IMR-90 (cell line): Measurements from ENCODE around the gene UGT1A1. TPM values are rescaled to one million over a fixed set of nuclear protein-coding genes. Genes with fewer than 3 reads are reported as not detected.

Source experiments
- ATAC-seq: fragments of 200-7000 bp; cut with Tn5 transposase; 2 replicates; pipeline ENCODE4 v1.9.1; 2020; ENCODE audit warnings: low read depth, mild to moderate bottlenecking, moderate library complexity
- BruUV-seq: library from RNA; stranded (reverse); fragments of 400-500 nt; replicated peaks from 2 replicates; lab custom pipeline; 2021; lab: Mats Ljungman, UMichigan
- CTCF ChIA-PET: fragments of 300-600 bp; formaldehyde crosslinking; extraction: SDS; loops from one replicate; lab custom pipeline; 2021; ENCODE audit warnings: antibody characterized with exemption; lab: Yijun Ruan, JAX
- POLR2A ChIA-PET: fragments of 300-600 bp; sonication (Branson Sonifier 250); formaldehyde crosslinking; loops from one replicate; lab custom pipeline; 2022; ENCODE audit warnings: antibody characterized with exemption; ENCODE audit not compliant: unreplicated experiment; lab: Charles Lee
- DNase-seq: peaks from one replicate; pipeline ENCODE4 v3.0.0; 2013
- H2AFZ ChIP-seq: replicated peaks from 2 replicates; pipeline ENCODE3; 2013; ENCODE audit warnings: low read length, mild to moderate bottlenecking; ENCODE audit not compliant: poor library complexity
- H2AK5ac ChIP-seq: 2 replicates; pipeline ENCODE4 v1.6.1; 2013; ENCODE audit warnings: low read depth, low read length, inconsistent platforms
- H2AK9ac ChIP-seq: replicated peaks from 2 replicates; pipeline ENCODE3; 2013; ENCODE audit warnings: mild to moderate bottlenecking, low read depth, low read length, moderate library complexity; ENCODE audit not compliant: poor library complexity
- H2BK120ac ChIP-seq: 2 replicates; pipeline ENCODE4 v1.6.1; 2013; ENCODE audit warnings: low read depth, low read length, inconsistent platforms
- H2BK15ac ChIP-seq: 3 replicates; pipeline ENCODE4 v1.6.1; 2013; ENCODE audit warnings: low read depth, low read length, inconsistent platforms
- H2BK20ac ChIP-seq: 2 replicates; pipeline ENCODE4 v1.6.1; 2013; ENCODE audit warnings: low read depth, mild to moderate bottlenecking, inconsistent platforms, low read length, moderate library complexity
- H2BK5ac ChIP-seq: 2 replicates; pipeline ENCODE4 v1.6.1; 2013; ENCODE audit warnings: mild to moderate bottlenecking, low read depth, low read length, inconsistent platforms; ENCODE audit not compliant: poor library complexity, severe bottlenecking
- H3K14ac ChIP-seq: replicated peaks from 2 replicates; pipeline ENCODE4 v1.6.1; 2013; ENCODE audit warnings: low read depth, low read length, inconsistent platforms
- H3K18ac ChIP-seq: 2 replicates; pipeline ENCODE4 v1.6.1; 2013; ENCODE audit warnings: low read depth, low read length, control low read depth
- H3K23ac ChIP-seq: 2 replicates; pipeline ENCODE4 v1.6.1; 2013; ENCODE audit warnings: low read depth, low read length, inconsistent platforms
- H3K27ac ChIP-seq: 2 replicates; pipeline ENCODE4 v1.5.1; 2013; ENCODE audit warnings: mild to moderate bottlenecking, control low read depth, low read length; ENCODE audit not compliant: insufficient read depth
- H3K27me3 ChIP-seq: 2 replicates; pipeline ENCODE4 v1.6.1; 2013; ENCODE audit warnings: low read length; ENCODE audit not compliant: control insufficient read depth, insufficient read depth
- H3K36me3 ChIP-seq: 2 replicates; pipeline ENCODE4 v1.6.1; 2013; ENCODE audit warnings: low read length, mixed read lengths; ENCODE audit not compliant: control insufficient read depth, insufficient read depth
- H3K4ac ChIP-seq: 2 replicates; pipeline ENCODE4 v1.6.1; 2013; ENCODE audit warnings: low read depth, low read length, inconsistent platforms
- H3K4me1 ChIP-seq: 2 replicates; pipeline ENCODE4 v1.6.1; 2013; ENCODE audit warnings: low read length, mixed read lengths; ENCODE audit not compliant: control insufficient read depth, insufficient read depth
- H3K4me2 ChIP-seq: 2 replicates; pipeline ENCODE4 v1.6.1; 2013; ENCODE audit warnings: low read depth, mild to moderate bottlenecking, control low read depth, low read length, moderate library complexity
- H3K4me3 ChIP-seq: 2 replicates; pipeline ENCODE4 v1.5.1; 2013; ENCODE audit warnings: low read depth, mild to moderate bottlenecking, control low read depth, low read length, moderate library complexity; ENCODE audit not compliant: insufficient read depth
- H3K56ac ChIP-seq: 2 replicates; pipeline ENCODE4 v1.6.1; 2013; ENCODE audit warnings: low read length, inconsistent platforms; ENCODE audit not compliant: insufficient read depth; ENCODE audit errors: extremely low read depth
- H3K79me1 ChIP-seq, 2 experiments: 2 replicates each; pipeline ENCODE4 v1.6.1; 2013; ENCODE audit warnings: low read length in 2 of 2, inconsistent platforms in 1 of 2, low read depth in 1 of 2
- H3K9ac ChIP-seq: 2 replicates; pipeline ENCODE4 v1.6.1; 2013; ENCODE audit warnings: low read depth, low read length, control low read depth
- H3K9me1 ChIP-seq: 2 replicates; pipeline ENCODE4 v1.6.1; 2013; ENCODE audit warnings: low read length, inconsistent platforms; ENCODE audit not compliant: insufficient read depth
- H3K9me3 ChIP-seq: 2 replicates; pipeline ENCODE4 v1.6.1; 2013; ENCODE audit warnings: low read length; ENCODE audit not compliant: control insufficient read depth, insufficient read depth
- H4K20me1 ChIP-seq: 2 replicates; pipeline ENCODE4 v1.6.1; 2013; ENCODE audit warnings: low read length, inconsistent platforms; ENCODE audit not compliant: insufficient read depth
- H4K5ac ChIP-seq: 2 replicates; pipeline ENCODE4 v1.6.1; 2013; ENCODE audit warnings: mild to moderate bottlenecking, low read depth, low read length, control low read depth
- H4K8ac ChIP-seq, 2 experiments: 2 replicates each; pipeline ENCODE4 v1.6.1; 2013; ENCODE audit warnings: low read depth in 2 of 2, low read length in 2 of 2, control low read depth in 1 of 2, inconsistent platforms in 1 of 2
- H4K91ac ChIP-seq: 2 replicates; pipeline ENCODE4 v1.6.1; 2013; ENCODE audit warnings: low read depth, low read length, inconsistent platforms; ENCODE audit not compliant: insufficient read depth
- FOS ChIP-seq: fragments of 150-350 bp; IDR thresholded peaks from 2 replicates; pipeline ENCODE4 v1.6.1; 2016; ENCODE audit warnings: low read depth, low read length
- WGBS, 2 experiments: methylation state at CpG; one replicate each; pipeline versions ENCODE4 v1.1.5 to v1.1.7; 2013; ENCODE audit warnings: missing lambda C conversion rate in 2 of 2; ENCODE audit not compliant: insufficient read length in 1 of 2; ENCODE audit errors: extremely low coverage in 2 of 2; 5-methylcytosine and 5-hydroxymethylcytosine counted together
- dilution Hi-C: fragments of 300-500 bp; cut with HindIII; formaldehyde crosslinking; loops from one replicate; pipeline ENCODE4 v1.14.3; 2018; ENCODE audit warnings: low sequenced_read_pairs; ENCODE audit not compliant: unreplicated experiment
- in situ Hi-C: fragments of 300-500 bp; cut with MboI; formaldehyde crosslinking; loops from 3 replicates; pipeline ENCODE4 v1.14.3; 2019; ENCODE audit warnings: low sequenced_read_pairs, inconsistent platforms, mixed read lengths
- intact Hi-C: fragments of 100-400 bp; cut with micrococcal nuclease; formaldehyde crosslinking; loops from 2 replicates; pipeline ENCODE4 v1.10.0; 2022
- polyA plus RNA-seq, 3 experiments: library from polyadenylated mRNA; depleted of rRNA; stranded (reverse); fragments of >200 nt; gene quantifications; 2 replicates each; pipeline ENCODE4 v1.2.3, GENCODE V29; 2012; ENCODE audit warnings: low replicate concordance in 1 of 3
- total RNA-seq: library from RNA; depleted of rRNA; stranded (reverse); fragments of >200 nt; gene quantifications from 2 replicates; pipeline ENCODE4 v1.2.3, GENCODE V29; 2012
- TF ChIP-seq, protein P1 (sequence below): fragments of 150-350 bp; IDR thresholded peaks from 2 replicates; pipeline ENCODE4 v1.6.1; 2016; ENCODE audit warnings: low read depth, mild to moderate bottlenecking, low read length, moderate library complexity, borderline replicate concordance

Gene UGT1A1
- total and polyA plus RNA-seq, 2 of the 4 experiments (the other 2 are of a cell fraction) = not detected

DNA sequence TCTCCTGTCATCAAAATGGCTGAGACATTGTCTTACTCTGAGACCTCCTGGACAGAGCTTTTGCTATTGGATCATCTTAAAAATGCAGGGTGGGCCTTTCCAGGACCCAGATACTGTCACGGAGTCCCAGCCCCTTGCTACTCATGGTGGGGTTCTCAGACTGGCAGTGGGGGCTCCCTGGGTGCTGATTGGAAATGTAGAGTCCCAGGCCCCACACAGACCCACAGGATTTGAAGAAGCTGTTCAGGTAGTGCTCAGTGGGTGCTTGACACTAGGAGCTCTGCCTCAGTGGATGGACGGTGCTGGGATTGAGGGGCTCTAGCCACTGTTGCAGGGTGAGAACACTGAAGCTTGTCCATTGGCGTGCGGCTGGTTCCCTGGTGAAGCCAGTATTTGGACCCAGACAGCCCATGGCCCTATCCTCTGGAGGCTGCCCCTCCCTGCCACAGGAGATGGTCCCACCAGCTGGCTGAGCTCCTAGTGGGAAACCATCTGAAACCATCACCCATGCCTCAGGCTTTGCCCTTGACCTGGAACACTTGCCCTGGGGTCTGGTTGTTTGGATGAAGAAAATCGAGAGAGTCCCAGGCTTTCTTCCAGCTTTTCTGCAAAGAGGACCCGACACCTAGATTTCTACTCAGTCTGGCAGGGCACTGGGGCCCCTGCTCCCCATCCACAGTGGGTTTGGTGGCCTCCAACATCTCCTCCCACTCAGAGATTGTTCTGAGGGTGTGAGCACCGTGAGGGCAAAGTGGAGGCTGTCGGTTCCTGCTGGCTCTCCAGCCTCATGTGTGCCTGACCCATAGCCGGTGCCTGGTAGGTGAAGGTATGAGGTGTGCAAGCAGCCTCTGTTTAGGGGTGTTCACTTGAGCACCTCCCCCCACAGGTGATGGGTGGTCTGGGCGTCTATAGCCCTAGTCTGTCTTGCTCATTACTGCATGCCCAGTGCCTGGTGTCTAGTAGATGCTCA is 48.2 kb downstream of the UGT1A1 start:
- H3K18ac ChIP-seq = no peak overlapping the region
- H3K4me1 ChIP-seq = no peaks in the 10 kb centered on the region
- no peak overlapping the region for H3K27ac ChIP-seq
- no peaks in the 10 kb centered on the region for H4K20me1 ChIP-seq
- WGBS, 2 experiments = 73% methylated on average over 2 of the region's 10 CpGs; no CpG with 5 or more reads in 1 of the 2 experiments
- BruUV-seq = no TSS peak
- CTCF ChIA-PET = no interaction called here
- H4K8ac ChIP-seq = no peak overlapping the region
- no peak overlapping the region for H2AK9ac ChIP-seq
- H3K27me3 ChIP-seq = peaks cover 39% of the 10 kb centered on the region
- no peaks in the 10 kb centered on the region for H3K36me3 ChIP-seq
- H4K91ac ChIP-seq = no peak overlapping the region
- H2BK120ac ChIP-seq = no peak overlapping the region
- no peaks in the 10 kb centered on the region for H3K9me1 ChIP-seq
- no peaks in the 10 kb centered on the region for H3K9me3 ChIP-seq
- no peak overlapping the region for H2BK5ac ChIP-seq
- no peak overlapping the region for H3K23ac ChIP-seq
- H3K9ac ChIP-seq = no peak overlapping the region
- no peak overlapping the region for H2AK5ac ChIP-seq
- DNase-seq = no peak
- dilution Hi-C loops (no loop called here), intact Hi-C loops (no loop called here), in situ Hi-C loops (no loop called here)
- ATAC-seq = no peak
- H3K4ac ChIP-seq = no peak overlapping the region
- POLR2A ChIA-PET = no interaction called here
- no peaks in the 10 kb centered on the region for H3K79me1 ChIP-seq
- no peak overlapping the region for H3K56ac ChIP-seq
- no peak overlapping the region for H2BK20ac ChIP-seq
- H3K14ac ChIP-seq = no peak overlapping the region
- TF ChIP-seq, protein P1, sequence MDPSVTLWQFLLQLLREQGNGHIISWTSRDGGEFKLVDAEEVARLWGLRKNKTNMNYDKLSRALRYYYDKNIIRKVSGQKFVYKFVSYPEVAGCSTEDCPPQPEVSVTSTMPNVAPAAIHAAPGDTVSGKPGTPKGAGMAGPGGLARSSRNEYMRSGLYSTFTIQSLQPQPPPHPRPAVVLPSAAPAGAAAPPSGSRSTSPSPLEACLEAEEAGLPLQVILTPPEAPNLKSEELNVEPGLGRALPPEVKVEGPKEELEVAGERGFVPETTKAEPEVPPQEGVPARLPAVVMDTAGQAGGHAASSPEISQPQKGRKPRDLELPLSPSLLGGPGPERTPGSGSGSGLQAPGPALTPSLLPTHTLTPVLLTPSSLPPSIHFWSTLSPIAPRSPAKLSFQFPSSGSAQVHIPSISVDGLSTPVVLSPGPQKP = no peak
- TF ChIP-seq FOS = no peak
- no peak overlapping the region for H3K4me2 ChIP-seq
- H2BK15ac ChIP-seq = no peak overlapping the region
- no peak overlapping the region for H3K4me3 ChIP-seq
- H4K5ac ChIP-seq = no peak overlapping the region
- H2AFZ ChIP-seq = no peak overlapping the region
